C4-2B (cell line): ENCODE results near the gene WAC.

Source experiments
- CTCF ChIP-seq: fragments of 450-650 bp; conservative IDR thresholded peaks from 2 replicates; pipeline ENCODE4 v1.5.1; 2017; ENCODE audit warnings: mild to moderate bottlenecking
- ZFX ChIP-seq: fragments of 450-650 bp; IDR thresholded peaks from 2 replicates; pipeline ENCODE4 v1.6.1; 2017

GRCh38 chr10:28533571-28534304, 820 bp downstream of the WAC start:
- TF ChIP-seq CTCF (no peak), ZFX (peak; percentile 100)
